Measurements from ENCODE around the gene BABAM2. TPM values are rescaled to one million over a fixed set of nuclear protein-coding genes. Genes with fewer than 3 reads are reported as not detected.
A peak's percentile ranks its signal among the peaks of the same experiment; 100 is the strongest.

BABAM2 gene
- total RNA-seq: 10 to 100 TPM; 33.2 to 70.3 (median 38.6) TPM

- H3K27me3 ChIP-seq: no peaks in the 10 kb centered on the region
- peak within 1 kb of the TSS; percentile 46 to 90 (median 86) for H3K4me3 ChIP-seq (replicated peaks in 1 of 3)
- no peaks in the 10 kb centered on the region for H3K9me3 ChIP-seq
- DNase-seq: peak; percentile 81 to 84
- H3K4me1 ChIP-seq: peaks cover 9 to 16% of the 10 kb centered on the region in 2 donors
- TF ChIP-seq CTCF (IDR thresholded peaks at IDR 0.05) (peak in 1 of 6 experiments; percentile 6), POLR2A (IDR thresholded peaks at IDR 0.05) (peak; percentile 50 to 81)
- H3K27ac ChIP-seq: peak within 1 kb of the TSS; percentile 93 to 98 (median 93)
- H3K36me3 ChIP-seq: no peaks in the 10 kb centered on the region
- 0 to 1% methylated on average over 10 to 46 of the region's 79 CpGs for WGBS, 2 donors
- intact Hi-C loops (cut with DNase I): loop anchor here (10.0 kb wide), 1 partner anchor 504 kb away; the partner anchor contains the start of gene FOSL2
Measured at GRCh38 chr2:27890146-27890923, at the start of gene BABAM2, which contains the start of gene RBKS. TSS of gene BABAM2 (plus strand) at chr2:27890729. CDS start at chr2:27894557, 3,828 bp downstream. TSS of gene RBKS (minus strand) at chr2:27890387. CDS start at chr2:27890345, 42 bp downstream.

GRCh38 chr2:27842894-27843293 is 47.6 kb upstream of the BABAM2 start:
- no peak overlapping the region for H3K4me3 ChIP-seq (replicated peaks in 1 of 3)
- intact Hi-C loops (cut with DNase I): no loop called here
- no peaks in the 10 kb centered on the region for H3K4me1 ChIP-seq
- peaks cover 0 to 4% of the 10 kb centered on the region in 2 donors for H3K36me3 ChIP-seq
- no peak for DNase-seq
- H3K27ac ChIP-seq: no peak overlapping the region
- TF ChIP-seq CTCF (IDR thresholded peaks at IDR 0.05) (no peak), POLR2A (IDR thresholded peaks at IDR 0.05) (no peak)
- no peaks in the 10 kb centered on the region for H3K9me3 ChIP-seq
- WGBS, 2 donors: 90 to 91% methylated on average over 5 of the region's 5 CpGs
- H3K27me3 ChIP-seq: no peaks in the 10 kb centered on the region

GRCh38 chr2:27843992-27844391 is 46.5 kb upstream of the BABAM2 start:
- H3K36me3 ChIP-seq: peaks cover 0 to 4% of the 10 kb centered on the region in 2 donors
- H3K27me3 ChIP-seq: no peaks in the 10 kb centered on the region
- H3K4me1 ChIP-seq: no peaks in the 10 kb centered on the region
- intact Hi-C loops (cut with DNase I): no loop called here
- WGBS, 2 donors: 96 to 97% methylated on average over 7 of the region's 7 CpGs
- H3K4me3 ChIP-seq (replicated peaks in 1 of 3): no peak overlapping the region
- no peak for DNase-seq
- TF ChIP-seq POLR2A (IDR thresholded peaks at IDR 0.05) (no peak), CTCF (IDR thresholded peaks at IDR 0.05) (no peak)
- H3K9me3 ChIP-seq: no peaks in the 10 kb centered on the region
- no peak overlapping the region for H3K27ac ChIP-seq

- intact Hi-C loops (cut with DNase I): no loop called here
- H3K36me3 ChIP-seq: peaks cover 0 to 4% of the 10 kb centered on the region in 2 donors
- H3K4me1 ChIP-seq: no peaks in the 10 kb centered on the region
- H3K27me3 ChIP-seq: no peaks in the 10 kb centered on the region
- H3K27ac ChIP-seq: no peak overlapping the region
- H3K4me3 ChIP-seq (replicated peaks in 1 of 3): no peak overlapping the region
- WGBS, 2 donors: 65 to 80% methylated on average over 4 of the region's 4 CpGs
- DNase-seq: no peak
- no peaks in the 10 kb centered on the region for H3K9me3 ChIP-seq
- no peak for TF ChIP-seq POLR2A (IDR thresholded peaks at IDR 0.05)
- no peak for TF ChIP-seq CTCF (IDR thresholded peaks at IDR 0.05)
Measured at GRCh38 chr2:27844821-27845255, 45.7 kb upstream of the BABAM2 start.

GRCh38 chr2:27847333-27847732 is 43.2 kb upstream of the BABAM2 start:
- WGBS, 2 donors: 92 to 96% methylated on average over 2 of the region's 2 CpGs
- no peak overlapping the region for H3K4me3 ChIP-seq (replicated peaks in 1 of 3)
- no peak for DNase-seq
- no peak for TF ChIP-seq CTCF (IDR thresholded peaks at IDR 0.05)
- no peak for TF ChIP-seq POLR2A (IDR thresholded peaks at IDR 0.05)
- intact Hi-C loops (cut with DNase I): no loop called here
- peaks cover 0 to 4% of the 10 kb centered on the region in 2 donors for H3K36me3 ChIP-seq
- peaks cover 8 to 10% of the 10 kb centered on the region in 2 donors for H3K4me1 ChIP-seq
- no peak overlapping the region for H3K27ac ChIP-seq
- no peaks in the 10 kb centered on the region for H3K9me3 ChIP-seq
- no peaks in the 10 kb centered on the region for H3K27me3 ChIP-seq

Measured in thyroid gland (tissue), 4 donors.